Measurements from ENCODE around the gene AZU1.
"Not testable (repeated sequence)": the region's sequence is repeated elsewhere in the genome, so short reads cannot be mapped to it uniquely, and the experiment has no call there.

The AZU1 gene

GRCh38 chr19:810077-810855, 17.4 kb upstream of the AZU1 start:
- no peak for DNase-seq

GRCh38 chr19:810883-811489, 16.7 kb upstream of the AZU1 start:
- DNase-seq, result no peak

- no peak for DNase-seq
Observed at GRCh38 chr19:811506-812048, 16.1 kb upstream of the AZU1 start.

GRCh38 chr19:812049-812746, 15.4 kb upstream of the AZU1 start:
- DNase-seq, result no peak

- no peak for DNase-seq
Observed at GRCh38 chr19:812747-813218, 14.9 kb upstream of the AZU1 start.

- DNase-seq, result no peak
Observed at GRCh38 chr19:813219-814151, 14.2 kb upstream of the AZU1 start.

- no peak for DNase-seq
Observed at GRCh38 chr19:814152-815078, 13.2 kb upstream of the AZU1 start.

- no peak for DNase-seq
Observed at GRCh38 chr19:815079-815774, 12.4 kb upstream of the AZU1 start.

GRCh38 chr19:815775-816499, 11.7 kb upstream of the AZU1 start:
- DNase-seq, result no peak

- no peak for DNase-seq
Observed at GRCh38 chr19:816500-816857, 11.2 kb upstream of the AZU1 start.

- not testable (repeated sequence) for DNase-seq
Observed at GRCh38 chr19:820212-820611, 7.4 kb upstream of the AZU1 start.

- no peak for DNase-seq
Observed at GRCh38 chr19:821231-821824, 6.3 kb upstream of the AZU1 start.

GRCh38 chr19:821825-822503, 5.7 kb upstream of the AZU1 start, which contains the start of gene PLPPR3:
Gene PLPPR3 (minus strand): TSS chr19:821955. CDS start chr19:821559, 396 bp downstream.
- no peak for DNase-seq

GRCh38 chr19:823565-824121, 4.0 kb upstream of the AZU1 start:
- DNase-seq, result no peak

- DNase-seq, result no peak
Observed at GRCh38 chr19:824885-825284, 2.8 kb upstream of the AZU1 start.

GRCh38 chr19:825897-826644, 1.6 kb upstream of the AZU1 start:
- DNase-seq, result no peak
